ENCODE measurements around the gene HMGN4. TPM values are rescaled to one million over a fixed set of nuclear protein-coding genes. Genes with fewer than 3 reads are reported as not detected.
A peak's percentile ranks its signal among the peaks of the same experiment; 100 is the strongest.

HMGN4 gene
- total RNA-seq, 1 donor from 2014 or later, result 74.5 TPM

DNA sequence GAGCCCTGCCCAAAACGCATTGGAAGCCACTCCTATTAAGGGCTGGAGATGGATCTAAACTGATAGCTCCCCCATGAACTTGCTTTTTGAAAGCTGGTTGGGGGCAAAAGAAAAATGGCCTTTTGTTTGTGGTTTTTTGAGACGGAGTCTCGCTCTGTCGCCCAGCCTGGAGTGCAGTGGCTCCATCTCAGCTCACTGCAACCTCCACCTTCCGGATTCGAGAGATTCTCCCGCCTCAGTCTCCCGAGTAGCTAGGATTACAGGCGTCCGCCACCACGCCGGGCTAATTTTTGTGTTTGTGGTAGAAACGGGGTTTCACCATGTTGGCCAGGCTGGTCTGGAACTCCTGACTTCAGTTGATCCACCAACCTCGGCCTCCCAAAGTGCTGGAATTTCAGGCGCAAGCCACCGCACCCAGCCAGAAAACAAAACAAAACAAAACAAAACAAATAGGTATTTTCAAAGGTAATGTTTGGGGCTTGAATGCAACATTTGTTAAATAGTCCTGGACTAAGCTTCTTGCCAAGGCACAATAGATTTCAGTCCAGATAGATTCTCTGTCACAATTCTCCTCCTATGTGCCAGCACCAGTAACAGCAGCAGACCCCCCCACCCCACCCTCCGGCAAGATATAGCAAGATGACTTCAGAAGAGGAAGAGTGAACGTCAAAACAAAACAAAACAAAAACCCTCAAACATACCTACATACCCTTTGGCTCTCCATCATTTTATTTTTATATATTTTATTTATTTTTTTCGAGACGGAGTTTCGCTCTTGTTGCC, 32.1 kb downstream of the HMGN4 start:
- Mint-ChIP-seq H3K4me1 (peaks cover 26% of the 10 kb centered on the region), H3K4me3 (no peak overlapping the region), H3K9me3 (no peaks in the 10 kb centered on the region), H3K36me3 (ENCODE audit: low read depth) (peaks cover 11% of the 10 kb centered on the region), H3K27ac (no peak overlapping the region), H3K27me3 (peaks cover 3% of the 10 kb centered on the region)
- DNase-seq (no peak), ATAC-seq (ENCODE audit: low read depth) (no peak)
- intact Hi-C loops (cut with micrococcal nuclease), result loop anchor here (10.0 kb wide), 1 partner anchor 1115 kb away; no protein-coding TSS in a partner anchor
- CTCF ChIA-PET, result interaction anchor here (0.8 to 6.4 kb wide), 6 partner anchors 17 to 241 kb away, joined by 3 to 37 read pairs (median 6); no protein-coding TSS in a partner anchor
- no peak for TF ChIP-seq CTCF (IDR thresholded peaks at IDR 0.05)
- POLR2A ChIA-PET, result interaction anchor here (0.6 to 3.1 kb wide), 14 partner anchors 14 to 1268 kb away, joined by 3 to 26 read pairs (median 7); partner anchors contain the start of gene HMGN4

- H3K4me3 Mint-ChIP-seq, result peak overlapping the region; percentile 87
- intact Hi-C loops (cut with micrococcal nuclease), result loop anchor here (1.0 to 10.0 kb wide), 5 partner anchors 24 to 1113 kb away; no protein-coding TSS in a partner anchor
- TF ChIP-seq CTCF (IDR thresholded peaks at IDR 0.05), result no peak
These were observed 33.6 kb downstream of the HMGN4 start for GRCh38 chr6:26571592-26572296.

DNA sequence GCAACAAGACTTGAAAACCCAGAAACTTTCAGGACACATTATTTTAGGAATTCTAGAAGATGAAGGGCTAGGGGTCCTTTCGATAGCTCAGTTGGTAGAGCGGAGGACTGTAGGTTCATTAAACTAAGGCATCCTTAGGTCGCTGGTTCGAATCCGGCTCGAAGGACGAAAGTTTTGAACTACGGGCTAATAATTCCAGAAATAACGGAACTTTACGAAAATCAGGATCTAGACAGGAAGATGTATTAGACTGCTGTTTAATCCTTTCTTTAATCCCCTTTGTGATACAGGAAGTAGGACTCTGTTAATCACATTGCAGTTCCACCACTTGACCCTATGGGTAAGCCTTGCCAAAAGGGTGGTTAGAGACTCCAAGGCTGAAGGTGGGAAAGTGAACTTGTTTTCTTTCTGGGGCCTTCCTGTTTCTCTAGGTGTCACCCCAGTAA, 37.4 kb downstream of the HMGN4 start:
- H3K9me3 Mint-ChIP-seq, result peaks cover 15% of the 10 kb centered on the region
- H3K4me1 Mint-ChIP-seq, result peaks cover 26% of the 10 kb centered on the region
- no peak overlapping the region for H3K27ac Mint-ChIP-seq
- no peaks in the 10 kb centered on the region for H3K36me3 Mint-ChIP-seq (ENCODE audit: low read depth)
- no peak for DNase-seq
- intact Hi-C loops (cut with micrococcal nuclease), result loop anchor here (10.0 kb wide), 1 partner anchor 1109 kb away; no protein-coding TSS in a partner anchor
- no peak for TF ChIP-seq CTCF (IDR thresholded peaks at IDR 0.05)
- no peaks in the 10 kb centered on the region for H3K27me3 Mint-ChIP-seq
- ChIA-PET CTCF (interaction anchor here (0.9 kb wide), 1 partner anchor 20 kb away, joined by 5 read pairs; no protein-coding TSS in a partner anchor), POLR2A (no interaction called here)
- H3K4me3 Mint-ChIP-seq, result no peak overlapping the region
- ATAC-seq (ENCODE audit: low read depth), result no peak

More at GRCh38 chr6:26571592-26572296, 33.6 kb downstream of the HMGN4 start:
- peak; percentile 26 for ATAC-seq (ENCODE audit: low read depth)
- H3K4me1 Mint-ChIP-seq, result peaks cover 28% of the 10 kb centered on the region
- no peaks in the 10 kb centered on the region for H3K9me3 Mint-ChIP-seq
- peaks cover 11% of the 10 kb centered on the region for H3K36me3 Mint-ChIP-seq (ENCODE audit: low read depth)
- no peak for DNase-seq
- H3K27ac Mint-ChIP-seq, result peak overlapping the region; percentile 85
- CTCF ChIA-PET, result interaction anchor here (1.3 to 6.4 kb wide), 5 partner anchors 17 to 507 kb away, joined by 3 to 37 read pairs (median 4); no protein-coding TSS in a partner anchor
- POLR2A ChIA-PET, result interaction anchor here (0.6 to 2.0 kb wide), 12 partner anchors 8 to 1570 kb away, joined by 3 to 8 read pairs (median 5); partner anchors contain the start of gene HMGN4
- H3K27me3 Mint-ChIP-seq, result peaks cover 3% of the 10 kb centered on the region

- TF ChIP-seq CTCF (IDR thresholded peaks at IDR 0.05), result no peak
- Mint-ChIP-seq H3K27me3 (no peaks in the 10 kb centered on the region), H3K4me1 (peaks cover 26% of the 10 kb centered on the region), H3K9me3 (peaks cover 15% of the 10 kb centered on the region), H3K4me3 (peak overlapping the region; percentile 73), H3K27ac (peak overlapping the region; percentile 32), H3K36me3 (ENCODE audit: low read depth) (no peaks in the 10 kb centered on the region)
- intact Hi-C loops (cut with micrococcal nuclease), result loop anchor here (10.0 kb wide), 1 partner anchor 1108 kb away; no protein-coding TSS in a partner anchor
- CTCF ChIA-PET, result interaction anchor here (1.2 kb wide), 1 partner anchor 19 kb away, joined by 7 read pairs; no protein-coding TSS in a partner anchor
- DNase-seq (no peak), ATAC-seq (ENCODE audit: low read depth) (no peak)
- POLR2A ChIA-PET, result interaction anchor here (1.5 to 2.5 kb wide), 2 partner anchors 17 to 39 kb away, joined by 8 to 15 read pairs; partner anchors contain the start of gene HMGN4
These were observed 38.3 kb downstream of the HMGN4 start for GRCh38 chr6:26576407-26576843.

Data from activated B cell treated with CpG ODN at 0.5 μM for 24 hours (primary cell).